ENCODE results near the gene CDC6. TPM values are rescaled to one million over a fixed set of nuclear protein-coding genes. Genes with fewer than 3 reads are reported as not detected.

The CDC6 gene
- total RNA-seq, 1 experiment from 2014 or later, result 44.9 TPM

DNA sequence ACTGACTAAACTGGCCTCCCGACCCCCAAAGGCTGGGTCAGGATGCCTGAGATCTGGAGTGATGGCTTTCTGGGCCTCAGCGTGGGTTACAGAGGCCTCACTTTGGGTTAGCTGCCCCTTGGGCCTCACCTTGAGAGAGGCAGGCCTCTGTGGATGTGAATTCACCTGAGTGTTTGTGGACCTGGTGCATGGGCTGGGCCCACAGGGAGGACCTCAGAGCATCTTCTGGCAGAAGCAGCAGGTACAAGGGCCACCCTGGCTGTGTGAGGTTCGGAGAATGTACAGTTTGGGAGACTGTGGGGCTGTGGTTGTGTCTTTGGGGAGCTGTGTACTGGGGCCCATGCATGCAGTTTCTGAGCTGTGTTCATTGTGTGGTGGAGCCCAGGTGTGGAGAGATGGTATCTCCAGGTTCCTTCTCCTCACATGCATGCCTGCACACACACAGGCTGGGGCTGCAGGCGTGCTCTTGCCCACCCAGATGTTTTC is 39.6 kb downstream of the CDC6 start:
- Histone ChIP-seq H4K20me1 (ENCODE audit: insufficient read depth) (peaks cover 17% of the 10 kb centered on the region), H3K27me3 (ENCODE audit: insufficient read depth, low read depth) (no peaks in the 10 kb centered on the region), H3F3A (ENCODE audit: insufficient read depth, low read depth) (peaks cover 5% of the 10 kb centered on the region; the same call in 1 of the 2 replicates), H2AFZ (no peak overlapping the region), H3K4me1 (replicated peaks; ENCODE audit: insufficient read depth) (peaks cover 34% of the 10 kb centered on the region), H3K4me2 (no peak overlapping the region), H3K79me2 (ENCODE audit: low read depth) (peaks cover 59% of the 10 kb centered on the region), H3K4me3 (no peak overlapping the region), H3K36me3 (ENCODE audit: low read depth) (no peaks in the 10 kb centered on the region), H3K27ac (no peak overlapping the region), H3K9me2 (ENCODE audit: insufficient read depth) (no peaks in the 10 kb centered on the region), H3K9me3 (ENCODE audit: insufficient read depth, low read depth) (no peaks in the 10 kb centered on the region)
- CTCF ChIA-PET, result no interaction called here
- no peak for DNase-seq
- intact Hi-C loops (cut with micrococcal nuclease; ENCODE audit: unreplicated experiment), result no loop called here
- BruUV-seq (replicated peaks), result no TSS peak
- no peak for TF ChIP-seq CTCF (conservative IDR thresholded peaks at IDR 0.05)
- TF ChIP-seq EZH2 (IDR thresholded peaks at IDR 0.05; ENCODE audit: low read depth), result no peak
- POLR2A ChIA-PET (ENCODE audit: unreplicated experiment), result no interaction called here

GRCh38 chr17:40327735-40328385 is 40.2 kb downstream of the CDC6 start:
- peaks cover 17% of the 10 kb centered on the region for H4K20me1 ChIP-seq (ENCODE audit: insufficient read depth)
- peaks cover 28% of the 10 kb centered on the region for H3K4me1 ChIP-seq (replicated peaks; ENCODE audit: insufficient read depth)
- H3K27me3 ChIP-seq (ENCODE audit: insufficient read depth, low read depth), result no peaks in the 10 kb centered on the region
- no peak overlapping the region for H3K27ac ChIP-seq
- no peak for TF ChIP-seq CTCF (conservative IDR thresholded peaks at IDR 0.05)
- no peak for TF ChIP-seq EZH2 (IDR thresholded peaks at IDR 0.05; ENCODE audit: low read depth)
- ChIA-PET CTCF (interaction anchor here (0.6 kb wide), 1 partner anchor 21 kb away, joined by 5 read pairs; no protein-coding TSS in a partner anchor), POLR2A (ENCODE audit: unreplicated experiment) (no interaction called here)
- no peaks in the 10 kb centered on the region for H3K9me2 ChIP-seq (ENCODE audit: insufficient read depth)
- BruUV-seq (replicated peaks), result no TSS peak
- no peaks in the 10 kb centered on the region for H3K9me3 ChIP-seq (ENCODE audit: insufficient read depth, low read depth)
- H3K4me2 ChIP-seq, result no peak overlapping the region
- intact Hi-C loops (cut with micrococcal nuclease; ENCODE audit: unreplicated experiment), result no loop called here
- H3K79me2 ChIP-seq (ENCODE audit: low read depth), result peaks cover 54% of the 10 kb centered on the region
- no peak overlapping the region for H2AFZ ChIP-seq
- peaks cover 5% of the 10 kb centered on the region; the same call in 1 of the 2 replicates for H3F3A ChIP-seq (ENCODE audit: insufficient read depth, low read depth)
- H3K4me3 ChIP-seq, result no peak overlapping the region
- DNase-seq, result peak in 1 of 2 experiments; percentile 17
- H3K36me3 ChIP-seq (ENCODE audit: low read depth), result no peaks in the 10 kb centered on the region

- TF ChIP-seq EZH2 (IDR thresholded peaks at IDR 0.05; ENCODE audit: low read depth), result no peak
- CTCF ChIA-PET, result interaction anchor here (0.6 kb wide), 1 partner anchor 21 kb away, joined by 5 read pairs; no protein-coding TSS in a partner anchor
Measured at GRCh38 chr17:40328386-40328766, 40.7 kb downstream of the CDC6 start.

More at GRCh38 chr17:40328386-40328766, 40.7 kb downstream of the CDC6 start:
- Histone ChIP-seq H3K4me3 (no peak overlapping the region), H3K9me3 (ENCODE audit: insufficient read depth, low read depth) (no peaks in the 10 kb centered on the region), H3K79me2 (ENCODE audit: low read depth) (peaks cover 48% of the 10 kb centered on the region), H3K4me2 (no peak overlapping the region), H3K27me3 (ENCODE audit: insufficient read depth, low read depth) (no peaks in the 10 kb centered on the region), H3F3A (ENCODE audit: insufficient read depth, low read depth) (no peaks in the 10 kb centered on the region), H3K27ac (no peak overlapping the region), H3K4me1 (replicated peaks; ENCODE audit: insufficient read depth) (peaks cover 24% of the 10 kb centered on the region), H3K36me3 (ENCODE audit: low read depth) (no peaks in the 10 kb centered on the region), H2AFZ (no peak overlapping the region), H3K9me2 (ENCODE audit: insufficient read depth) (no peaks in the 10 kb centered on the region), H4K20me1 (ENCODE audit: insufficient read depth) (peaks cover 14% of the 10 kb centered on the region)
- intact Hi-C loops (cut with micrococcal nuclease; ENCODE audit: unreplicated experiment), result no loop called here
- peak in 1 of 2 experiments; percentile 13 for DNase-seq
- POLR2A ChIA-PET (ENCODE audit: unreplicated experiment), result no interaction called here
- BruUV-seq (replicated peaks), result no TSS peak
